H1 (cell line): Measurements from ENCODE around the gene LSM14B. TPM values are rescaled to one million over a fixed set of nuclear protein-coding genes. Genes with fewer than 3 reads are reported as not detected.

Experiments
- CTCF ChIA-PET: fragments of 300-600 bp; sonication (Branson Sonifier 250); formaldehyde crosslinking; loops from one replicate; lab custom pipeline; 2021; ENCODE audit not compliant: partially characterized antibody; lab: Charles Lee
- POLR2A ChIA-PET: fragments of 300-600 bp; sonication (Branson Sonifier 250); formaldehyde crosslinking; loops from one replicate; lab custom pipeline; 2021; ENCODE audit warnings: inconsistent platforms; ENCODE audit not compliant: partially characterized antibody; lab: Charles Lee
- DNase-seq, 2 experiments: peaks; one replicate each; pipeline versions ENCODE4 v3.0.0 to v3.0.0-alpha.2; 2010 to 2022; ENCODE audit warnings: low spot score in 2 of 2, low read depth in 1 of 2, mixed read lengths in 1 of 2
- FAIRE-seq: peaks from 2 replicates; lab custom pipeline; 2011; peaks lifted over from hg19 to GRCh38; lab: Jason Lieb, UNC
- H2AFZ ChIP-seq: 2 replicates; pipeline ENCODE4 v1.8.1; 2012; ENCODE audit warnings: low read length, inconsistent platforms
- H2AK5ac ChIP-seq: 2 replicates; pipeline ENCODE4 v1.6.1; 2013; ENCODE audit warnings: low read depth, low read length
- H2BK120ac ChIP-seq: replicated peaks from 2 replicates; pipeline ENCODE3; 2013; ENCODE audit warnings: low read depth, low read length, inconsistent platforms
- H2BK12ac ChIP-seq: 2 replicates; pipeline ENCODE4 v1.6.1; 2013; ENCODE audit warnings: low read depth, low read length
- H2BK15ac ChIP-seq: 2 replicates; pipeline ENCODE4 v1.6.1; 2013; ENCODE audit warnings: low read length
- H2BK20ac ChIP-seq: 2 replicates; pipeline ENCODE4 v1.6.1; 2013; ENCODE audit warnings: low read length
- H2BK5ac ChIP-seq: 2 replicates; pipeline ENCODE4 v1.6.1; 2013; ENCODE audit warnings: low read depth, low read length
- H3K14ac ChIP-seq: 2 replicates; pipeline ENCODE4 v1.6.1; 2013; ENCODE audit warnings: inconsistent platforms; ENCODE audit not compliant: insufficient read length
- H3K18ac ChIP-seq: 2 replicates; pipeline ENCODE4 v1.6.1; 2013; ENCODE audit warnings: low read length; ENCODE audit errors: extremely low read depth
- H3K23ac ChIP-seq: 2 replicates; pipeline ENCODE4 v1.6.1; 2013; ENCODE audit warnings: inconsistent platforms; ENCODE audit not compliant: insufficient read length
- H3K23me2 ChIP-seq: 2 replicates; pipeline ENCODE4 v1.6.1; 2013; ENCODE audit warnings: low read depth, low read length
- H3K27ac ChIP-seq: 2 replicates; pipeline ENCODE4 v1.6.1; 2011; ENCODE audit warnings: low read depth, low read length, inconsistent platforms
- H3K27me3 ChIP-seq, 4 experiments: replicated peaks in 1 of 4; 1 replicate in 1 of 4; 2 replicates in 3 of 4; pipeline versions ENCODE4 v1.6.1 to v1.8.1; 2011 to 2013; ENCODE audit warnings: low read length in 3 of 4, mild to moderate bottlenecking in 3 of 4, inconsistent platforms in 2 of 4, mixed read lengths in 2 of 4, moderate library complexity in 1 of 4; ENCODE audit not compliant: control insufficient read depth in 3 of 4, insufficient read depth in 3 of 4; ENCODE audit errors: extremely low read depth in 1 of 4
- H3K36me3 ChIP-seq, 4 experiments: 2 replicates each; pipeline versions ENCODE4 v1.6.1 to v1.8.1; 2011 to 2013; ENCODE audit warnings: mild to moderate bottlenecking in 4 of 4, low read length in 3 of 4, moderate library complexity in 2 of 4, control low read depth in 1 of 4, inconsistent platforms in 1 of 4; ENCODE audit not compliant: insufficient read depth in 4 of 4, control insufficient read depth in 2 of 4
- H3K4ac ChIP-seq: replicated peaks from 2 replicates; pipeline ENCODE3; 2013; ENCODE audit warnings: low read length, low read depth, mixed read lengths, inconsistent platforms; ENCODE audit not compliant: insufficient read length
- H3K4me1 ChIP-seq, 4 experiments: replicated peaks in 1 of 4; 1 replicate in 1 of 4; 2 replicates in 3 of 4; pipeline versions ENCODE4 v1.6.1 to v1.8.1; 2011 to 2013; ENCODE audit warnings: low read length in 3 of 4, inconsistent platforms in 2 of 4, mixed read lengths in 1 of 4; ENCODE audit not compliant: insufficient read depth in 4 of 4, control insufficient read depth in 3 of 4
- H3K4me2 ChIP-seq, 2 experiments: 2 replicates each; pipeline versions ENCODE4 v1.6.1 to v1.8.1; 2011 to 2013; ENCODE audit warnings: low read depth in 2 of 2, low read length in 2 of 2, control low read depth in 1 of 2, inconsistent platforms in 1 of 2, mild to moderate bottlenecking in 1 of 2; ENCODE audit not compliant: insufficient read depth in 1 of 2
- H3K4me3 ChIP-seq, 4 experiments: fragments of 200-600, 300-600 bp in 1 of 4; sonication (generic), shearing (Covaris generic), sonication (Bioruptor Twin) in 1 of 4; 2 replicates each; pipeline versions ENCODE4 v1.5.1 to v1.8.1; 2011 to 2016; ENCODE audit warnings: low read length in 4 of 4, low read depth in 3 of 4, control low read depth in 2 of 4, inconsistent platforms in 2 of 4, mild to moderate bottlenecking in 2 of 4, mixed read lengths in 1 of 4, moderate library complexity in 1 of 4; ENCODE audit not compliant: insufficient read depth in 2 of 4; ENCODE audit errors: extremely low read depth in 1 of 4
- H3K56ac ChIP-seq: replicated peaks from 2 replicates; pipeline ENCODE3; 2013; ENCODE audit warnings: low read depth, mild to moderate bottlenecking, mixed read lengths, low read length, inconsistent platforms; ENCODE audit not compliant: insufficient read length
- H3K79me1 ChIP-seq: 2 replicates; pipeline ENCODE4 v1.6.1; 2013; ENCODE audit warnings: low read depth, low read length, control low read depth
- H3K79me2 ChIP-seq, 2 experiments: 2 replicates each; pipeline versions ENCODE4 v1.6.1 to v1.8.1; 2012 to 2013; ENCODE audit warnings: low read length in 2 of 2, mild to moderate bottlenecking in 2 of 2, inconsistent platforms in 1 of 2; ENCODE audit not compliant: insufficient read depth in 2 of 2, control insufficient read depth in 1 of 2
- H3K9ac ChIP-seq, 4 experiments: replicated peaks in 1 of 4; 1 replicate in 1 of 4; 2 replicates in 3 of 4; pipeline versions ENCODE4 v1.6.1 to v1.8.1; 2011 to 2013; ENCODE audit warnings: low read depth in 3 of 4, low read length in 3 of 4, control low read depth in 2 of 4, mild to moderate bottlenecking in 2 of 4, moderate library complexity in 2 of 4, inconsistent platforms in 1 of 4; ENCODE audit errors: extremely low read depth in 1 of 4
- H3K9me3 ChIP-seq, 2 experiments: 2 replicates each; pipeline versions ENCODE4 v1.6.1 to v1.8.1; 2012 to 2013; ENCODE audit warnings: mild to moderate bottlenecking in 2 of 2, moderate library complexity in 2 of 2, control low read depth in 1 of 2, inconsistent platforms in 1 of 2, low read depth in 1 of 2, low read length in 1 of 2, mixed read lengths in 1 of 2; ENCODE audit not compliant: insufficient read depth in 2 of 2
- H4K20me1 ChIP-seq, 2 experiments: replicated peaks in 1 of 2; 2 replicates each; pipeline versions ENCODE3 to v1.8.1; 2011 to 2013; ENCODE audit warnings: inconsistent platforms in 2 of 2, low read length in 2 of 2, mild to moderate bottlenecking in 1 of 2; ENCODE audit not compliant: insufficient read depth in 2 of 2, control insufficient read depth in 1 of 2
- H4K5ac ChIP-seq: 2 replicates; pipeline ENCODE4 v1.6.1; 2013; ENCODE audit warnings: low read length, low read depth, mixed read lengths, inconsistent platforms; ENCODE audit not compliant: insufficient read length
- H4K8ac ChIP-seq: 2 replicates; pipeline ENCODE4 v1.8.0; 2013; ENCODE audit warnings: mild to moderate bottlenecking, moderate library complexity, low read length, inconsistent platforms; ENCODE audit not compliant: insufficient read depth; ENCODE audit errors: extremely low read depth
- H4K91ac ChIP-seq: replicated peaks from 2 replicates; pipeline ENCODE3; 2013; ENCODE audit warnings: low read length, mixed read lengths, inconsistent platforms; ENCODE audit not compliant: insufficient read length
- BACH1 ChIP-seq: IDR thresholded peaks from 2 replicates; pipeline ENCODE4 v1.6.1; 2012; ENCODE audit warnings: low read length, improper control_type of control experiment
- BRCA1 ChIP-seq: IDR thresholded peaks from 2 replicates; pipeline ENCODE4 v1.6.1; 2012; ENCODE audit warnings: low read depth, low read length, improper control_type of control experiment
- CHD2 ChIP-seq: IDR thresholded peaks from 2 replicates; pipeline ENCODE4 v1.6.1; 2012; ENCODE audit warnings: low read length, improper control_type of control experiment
- CTBP2 ChIP-seq: IDR thresholded peaks from 2 replicates; pipeline ENCODE4 v1.7.0; 2011; ENCODE audit warnings: borderline replicate concordance, mild to moderate bottlenecking, moderate library complexity, mixed read lengths, low read length; ENCODE audit not compliant: insufficient read depth, insufficient read length
- EZH2 ChIP-seq: fragments of 200-600 bp; sonication (generic); IDR thresholded peaks from 2 replicates; pipeline ENCODE4 v1.7.1; 2012; ENCODE audit warnings: low read depth, mild to moderate bottlenecking, moderate library complexity, low read length, inconsistent platforms; ENCODE audit not compliant: severe bottlenecking
- GABPA ChIP-seq: IDR thresholded peaks from 2 replicates; pipeline ENCODE4 v1.6.1; 2011; ENCODE audit warnings: mild to moderate bottlenecking, low read length, moderate library complexity, borderline replicate concordance; ENCODE audit not compliant: insufficient read depth
- RXRA ChIP-seq: IDR thresholded peaks from 2 replicates; pipeline ENCODE4 v1.6.1; 2011; ENCODE audit warnings: low read depth, mild to moderate bottlenecking, low read length, moderate library complexity; ENCODE audit not compliant: insufficient read depth
- SP1 ChIP-seq: IDR thresholded peaks from 2 replicates; pipeline ENCODE4 v1.6.1; 2011; ENCODE audit warnings: low read depth, low read length
- WGBS, 2 experiments: shearing (Covaris generic) in 1 of 2; methylation state at CpG; one replicate each; pipeline versions ENCODE4 v1.1.6 to v1.1.7; 2013 to 2015; ENCODE audit warnings: low lambda C conversion rate in 2 of 2, mixed read lengths in 2 of 2, inconsistent platforms in 1 of 2, low coverage in 1 of 2, missing lambda C conversion rate in 1 of 2; ENCODE audit not compliant: insufficient replicate concordance in 2 of 2, insufficient coverage in 1 of 2, insufficient read length in 1 of 2; ENCODE audit errors: extremely low coverage in 1 of 2, missing lambda C conversion rate in 1 of 2; 5-methylcytosine and 5-hydroxymethylcytosine counted together
- polyA plus RNA-seq, 7 experiments: library from polyadenylated mRNA; depleted of rRNA in 3 of 7; stranded (reverse) in 5 of 7; unstranded in 2 of 7; fragments of >200 nt in 5 of 7; fragments of 200-250 nt in 2 of 7; gene quantifications; 1 replicate in 5 of 7; 2 replicates in 1 of 7; 4 replicates in 1 of 7; pipeline versions ENCODE4 v1.2.1 to v1.2.3, GENCODE V29; 2011 to 2013; ENCODE audit warnings: missing spikeins in 2 of 7, mixed read lengths in 2 of 7
- total RNA-seq: library from RNA; stranded (reverse); fragmentation: NEBNext Ultra II Directional; extraction: Animal tissue kit (Norgen Biotek cat#: 25700); gene quantifications from 2 replicates; pipeline ENCODE4 v1.2.1, GENCODE V29; 2021
- TF ChIP-seq, protein P1 (sequence below): IDR thresholded peaks from 2 replicates; pipeline ENCODE4 v1.6.1; 2012; ENCODE audit warnings: inconsistent platforms

The LSM14B gene
- total and polyA plus RNA-seq, 2 of the 8 experiments (the other 6 are each of a cell fraction or from before 2014, with no cell fraction given), result 58.3 to 65.6 TPM

- H3K79me1 ChIP-seq, result peaks cover 32% of the 10 kb centered on the region
- H3K9me3 ChIP-seq, result no peaks in the 10 kb centered on the region
- H3K4me1 ChIP-seq, result peaks cover 0 to 14% (median 8%) of the 10 kb centered on the region in 4 experiments; a peak in 6 of 7 replicates
- peak overlapping the region; percentile 91; the same call in 1 of the 2 replicates for H4K8ac ChIP-seq
- POLR2A ChIA-PET, result interaction anchor here (0.9 to 3.4 kb wide), 12 partner anchors 8 to 160 kb away, joined by 3 to 28 read pairs (median 6); partner anchors contain the start of gene LSM14B
- FAIRE-seq (no peak), DNase-seq (no peak)
- peaks cover 37 to 53% of the 10 kb centered on the region in 2 experiments for H4K20me1 ChIP-seq
- peak overlapping the region; percentile 25 to 100 (median 84) for H3K9ac ChIP-seq
- no peak overlapping the region for H2BK12ac ChIP-seq
- H3K36me3 ChIP-seq, result peaks cover 7 to 23% (median 14%) of the 10 kb centered on the region in 4 experiments
- peaks cover 3% of the 10 kb centered on the region; the same call in 1 of the 2 replicates for H3K23me2 ChIP-seq
- no peaks in the 10 kb centered on the region for H3K27me3 ChIP-seq
- no peak overlapping the region for H4K5ac ChIP-seq
- H3K79me2 ChIP-seq, result peaks cover 52 to 88% of the 10 kb centered on the region in 2 experiments
- no peak overlapping the region for H2BK120ac ChIP-seq
- H3K18ac ChIP-seq, result no peak overlapping the region
- CTCF ChIA-PET, result interaction anchor here (1.2 to 2.0 kb wide), 3 partner anchors 10 to 134 kb away, joined by 3 to 5 read pairs (median 3); no protein-coding TSS in a partner anchor
- peak overlapping the region; percentile 50 to 81 (median 67) for H3K4me3 ChIP-seq
- H3K56ac ChIP-seq, result no peak overlapping the region
- H2BK5ac ChIP-seq, result 0 out of 2 replicates have a peak overlapping the region, but pooled peaks have one; percentile 69
- H3K4me2 ChIP-seq, result peak overlapping the region; percentile 61 to 75
- H4K91ac ChIP-seq, result no peak overlapping the region
- H3K23ac ChIP-seq, result no peak overlapping the region
- no peak overlapping the region for H3K27ac ChIP-seq
- no peak overlapping the region for H2BK15ac ChIP-seq
- no peak overlapping the region for H2AK5ac ChIP-seq
- H3K4ac ChIP-seq, result no peak overlapping the region
- 4% methylated on average over 66 of the region's 104 CpGs; no CpG with 5 or more reads in 1 of the 2 experiments for WGBS, 2 experiments
- H3K14ac ChIP-seq, result no peak overlapping the region
- H2BK20ac ChIP-seq, result no peak overlapping the region
- H2AFZ ChIP-seq, result no peak overlapping the region
- TF ChIP-seq CHD2, result no peak
- no peak for TF ChIP-seq EZH2
- no peak for TF ChIP-seq BACH1
- TF ChIP-seq CTBP2, result no peak
- TF ChIP-seq GABPA, result no peak
- TF ChIP-seq RXRA, result no peak
- TF ChIP-seq BRCA1, result no peak
- no peak for TF ChIP-seq SP1
- TF ChIP-seq, protein P1, sequence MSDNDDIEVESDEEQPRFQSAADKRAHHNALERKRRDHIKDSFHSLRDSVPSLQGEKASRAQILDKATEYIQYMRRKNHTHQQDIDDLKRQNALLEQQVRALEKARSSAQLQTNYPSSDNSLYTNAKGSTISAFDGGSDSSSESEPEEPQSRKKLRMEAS, result peak; percentile 55
These were observed 21.9 kb downstream of the LSM14B start for GRCh38 chr20:62143957-62144825.
